Smooth muscle cell (in vitro differentiated cells): ENCODE data around the gene STXBP5. TPM values are rescaled to one million over a fixed set of nuclear protein-coding genes. Genes with fewer than 3 reads are reported as not detected.

Source experiments
- DNase-seq: peaks from one replicate; lab custom pipeline; 2025; ENCODE audit not compliant: unreplicated experiment; lab: John Stamatoyannopoulos, UW
- H2AFZ ChIP-seq: fragments of 200-600 bp; sonication (generic); 2 replicates; pipeline ENCODE4 v1.6.0; 2016; ENCODE audit warnings: antibody characterized with exemption, low read depth, mild to moderate bottlenecking
- H3F3A ChIP-seq: fragments of 200-600 bp; sonication (generic); 2 replicates; pipeline ENCODE4 v1.6.0; 2017; ENCODE audit warnings: antibody characterized with exemption, low read depth
- H3K27ac ChIP-seq: fragments of 200-600 bp; sonication (generic); 2 replicates; pipeline ENCODE4 v1.5.1; 2016; ENCODE audit warnings: low read depth, mild to moderate bottlenecking
- H3K27me3 ChIP-seq: fragments of 200-600 bp; sonication (generic); 2 replicates; pipeline ENCODE4 v1.6.1; 2016; ENCODE audit warnings: low read depth, mild to moderate bottlenecking
- H3K36me3 ChIP-seq: fragments of 200-600 bp; sonication (generic); 2 replicates; pipeline ENCODE4 v1.5.1; 2016; ENCODE audit warnings: low read depth
- H3K4me1 ChIP-seq: fragments of 200-600 bp; sonication (generic); 2 replicates; pipeline ENCODE4 v1.5.1; 2016; ENCODE audit warnings: low read depth
- H3K4me2 ChIP-seq: fragments of 200-600 bp; sonication (generic); 2 replicates; pipeline ENCODE4 v1.6.0; 2016; ENCODE audit warnings: mild to moderate bottlenecking
- H3K4me3 ChIP-seq: fragments of 200-600 bp; sonication (generic); 2 replicates; pipeline ENCODE4 v1.5.1; 2016; ENCODE audit warnings: mild to moderate bottlenecking
- H3K79me2 ChIP-seq: fragments of 200-600 bp; sonication (generic); 2 replicates; pipeline ENCODE4 v1.6.0; 2016; ENCODE audit warnings: low read depth, mild to moderate bottlenecking
- H3K9ac ChIP-seq: fragments of 200-600 bp; sonication (generic); 2 replicates; pipeline ENCODE4 v1.6.0; 2016; ENCODE audit warnings: low read depth
- H3K9me3 ChIP-seq: fragments of 200-600 bp; sonication (generic); replicated peaks from 2 replicates; pipeline ENCODE4 v1.5.1; 2016; ENCODE audit warnings: low read depth
- H4K20me1 ChIP-seq: fragments of 200-600 bp; sonication (generic); 2 replicates; pipeline ENCODE4 v1.6.0; 2016; ENCODE audit warnings: low read depth
- CTCF ChIP-seq: fragments of 200-600 bp; sonication (generic); IDR thresholded peaks from 2 replicates; pipeline ENCODE4 v1.5.1; 2017; ENCODE audit warnings: borderline replicate concordance, mild to moderate bottlenecking, antibody characterized with exemption; ENCODE audit not compliant: insufficient read depth, poor library complexity, severe bottlenecking
- WGBS: methylation state at CpG from one replicate; pipeline ENCODE4 v1.1.7; 2016; ENCODE audit warnings: low lambda C conversion rate; 5-methylcytosine and 5-hydroxymethylcytosine counted together
- polyA plus RNA-seq: library from polyadenylated mRNA; unstranded; fragments of >200 nt; fragmentation: Nextera tagmentation; extraction: Ambion mirVana; gene quantifications from 2 replicates; pipeline ENCODE4 v1.2.1, GENCODE V29; 2016
- total RNA-seq: library from RNA; depleted of rRNA; stranded (reverse); fragments of >200 nt; gene quantifications from 2 replicates; pipeline ENCODE4 v1.2.3, GENCODE V29; 2014

The STXBP5 gene
- total and polyA plus RNA-seq, 2 experiments from 2014 or later: 8.8 to 25.2 TPM

GRCh38 chr6:147173140-147173539 is 31.1 kb upstream of the STXBP5 start:
- Histone ChIP-seq H3K27ac (no peak overlapping the region), H2AFZ (no peak overlapping the region), H3K4me1 (no peaks in the 10 kb centered on the region), H3K9me3 (no peaks in the 10 kb centered on the region), H3K36me3 (no peaks in the 10 kb centered on the region), H3K4me2 (no peak overlapping the region), H3F3A (no peaks in the 10 kb centered on the region), H3K9ac (no peak overlapping the region), H3K79me2 (no peaks in the 10 kb centered on the region), H4K20me1 (no peaks in the 10 kb centered on the region), H3K4me3 (no peak overlapping the region), H3K27me3 (no peaks in the 10 kb centered on the region)
- no peak for DNase-seq
- no peak for TF ChIP-seq CTCF
- 74% methylated on average over 5 of the region's 5 CpGs for WGBS

GRCh38 chr6:147173675-147174308 is 30.4 kb upstream of the STXBP5 start:
- no peak for DNase-seq
- Histone ChIP-seq H3K9me3 (no peaks in the 10 kb centered on the region), H3K4me1 (no peaks in the 10 kb centered on the region), H4K20me1 (no peaks in the 10 kb centered on the region), H3K79me2 (no peaks in the 10 kb centered on the region), H3K4me2 (no peak overlapping the region), H3K27ac (no peak overlapping the region), H3K4me3 (no peak overlapping the region), H2AFZ (no peak overlapping the region), H3K9ac (no peak overlapping the region), H3F3A (no peaks in the 10 kb centered on the region), H3K36me3 (no peaks in the 10 kb centered on the region), H3K27me3 (no peaks in the 10 kb centered on the region)
- 82% methylated on average over 3 of the region's 3 CpGs for WGBS
- no peak for TF ChIP-seq CTCF

GRCh38 chr6:147176795-147177194 is 27.4 kb upstream of the STXBP5 start:
- 42% methylated on average over 1 of the region's 1 CpG for WGBS
- H3F3A ChIP-seq: no peaks in the 10 kb centered on the region
- H3K4me2 ChIP-seq: no peak overlapping the region
- no peaks in the 10 kb centered on the region for H3K9me3 ChIP-seq
- H3K79me2 ChIP-seq: no peaks in the 10 kb centered on the region
- no peak overlapping the region for H3K9ac ChIP-seq
- no peaks in the 10 kb centered on the region for H4K20me1 ChIP-seq
- H3K27me3 ChIP-seq: no peaks in the 10 kb centered on the region
- H3K36me3 ChIP-seq: no peaks in the 10 kb centered on the region
- H3K4me1 ChIP-seq: no peaks in the 10 kb centered on the region
- H2AFZ ChIP-seq: no peak overlapping the region
- H3K4me3 ChIP-seq: no peak overlapping the region
- no peak for DNase-seq
- no peak for TF ChIP-seq CTCF
- no peak overlapping the region for H3K27ac ChIP-seq

GRCh38 chr6:147177286-147177685 is 26.9 kb upstream of the STXBP5 start:
- Histone ChIP-seq H3K79me2 (no peaks in the 10 kb centered on the region), H3K4me2 (no peak overlapping the region), H3K27ac (no peak overlapping the region), H3K4me1 (no peaks in the 10 kb centered on the region), H3K27me3 (no peaks in the 10 kb centered on the region), H3K9me3 (no peaks in the 10 kb centered on the region), H4K20me1 (no peaks in the 10 kb centered on the region), H3K36me3 (no peaks in the 10 kb centered on the region), H2AFZ (no peak overlapping the region), H3K9ac (no peak overlapping the region), H3K4me3 (no peak overlapping the region), H3F3A (no peaks in the 10 kb centered on the region)
- WGBS: 83% methylated on average over 3 of the region's 3 CpGs
- TF ChIP-seq CTCF: no peak
- no peak for DNase-seq
